Neural crest cell (in vitro differentiated cells): ENCODE measurements around the gene PRDM16. TPM values are rescaled to one million over a fixed set of nuclear protein-coding genes. Genes with fewer than 3 reads are reported as not detected.

Source experiments
- DNase-seq: peaks from one replicate; pipeline ENCODE4 v3.0.0; 2021; ENCODE audit warnings: low read depth, mixed read lengths, low spot score
- H3K27ac Mint-ChIP-seq: one replicate; pipeline ENCODE4 v1.8.0; 2021; ENCODE audit warnings: mild to moderate bottlenecking, mixed read lengths; ENCODE audit not compliant: unreplicated experiment
- H3K27me3 Mint-ChIP-seq: 2 replicates; pipeline ENCODE4 v1.8.0; 2021; ENCODE audit warnings: low read depth, mild to moderate bottlenecking, mixed read lengths
- H3K36me3 Mint-ChIP-seq: 2 replicates; pipeline ENCODE4 v1.8.0; 2021; ENCODE audit warnings: low read depth, mild to moderate bottlenecking, mixed read lengths
- H3K4me1 Mint-ChIP-seq: 2 replicates; pipeline ENCODE4 v1.8.0; 2021; ENCODE audit warnings: mixed read lengths
- H3K4me3 Mint-ChIP-seq: one replicate; pipeline ENCODE4 v1.8.0; 2021; ENCODE audit warnings: mild to moderate bottlenecking, mixed read lengths
- H3K9me3 Mint-ChIP-seq: 2 replicates; pipeline ENCODE4 v1.8.0; 2021; ENCODE audit warnings: mixed read lengths
- CTCF ChIP-seq: fragments of 200-600 bp; sonication (generic); conservative IDR thresholded peaks from 2 replicates; pipeline ENCODE4 v1.5.0; 2021; ENCODE audit warnings: antibody characterized with exemption, mild to moderate bottlenecking
- total RNA-seq: library from RNA; stranded (reverse); gene quantifications from 2 replicates; pipeline ENCODE4 v1.2.1, GENCODE V29; 2021

PRDM16 gene
- total RNA-seq, 1 donor from 2014 or later: 11.7 TPM

GRCh38 chr1:3170561-3171453 is 101.8 kb downstream of the PRDM16 start:
- no peak for DNase-seq
- peaks cover 6% of the 10 kb centered on the region for H3K27me3 Mint-ChIP-seq
- no peaks in the 10 kb centered on the region for H3K36me3 Mint-ChIP-seq
- H3K4me3 Mint-ChIP-seq: peak overlapping the region; percentile 75
- TF ChIP-seq CTCF: no peak
- no peaks in the 10 kb centered on the region for H3K9me3 Mint-ChIP-seq
- H3K27ac Mint-ChIP-seq: no peak overlapping the region
- peaks cover 50% of the 10 kb centered on the region for H3K4me1 Mint-ChIP-seq

DNA sequence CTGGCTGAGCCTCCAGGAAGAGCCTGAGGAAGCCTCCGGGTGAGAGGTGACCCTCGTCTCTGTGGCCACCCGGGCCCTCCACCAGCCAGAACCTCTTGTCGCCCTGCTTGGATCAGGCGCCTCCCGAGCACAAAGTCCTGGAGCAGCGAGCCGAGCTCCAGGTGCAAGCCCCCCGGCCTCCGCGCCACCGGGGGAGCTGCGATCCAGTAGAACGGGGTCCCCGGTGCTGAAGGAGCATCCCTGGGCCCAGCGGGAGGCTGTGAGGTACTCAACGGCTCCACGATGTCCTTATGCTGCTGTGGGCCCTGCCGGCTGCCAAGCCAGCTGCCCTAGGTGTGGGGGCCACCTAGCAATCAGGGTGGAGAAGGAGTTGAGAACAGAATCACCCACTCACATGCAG is 102.8 kb downstream of the PRDM16 start:
- peaks cover 49% of the 10 kb centered on the region for H3K4me1 Mint-ChIP-seq
- peaks cover 6% of the 10 kb centered on the region for H3K27me3 Mint-ChIP-seq
- H3K4me3 Mint-ChIP-seq: no peak overlapping the region
- no peak for TF ChIP-seq CTCF
- no peak for DNase-seq
- H3K9me3 Mint-ChIP-seq: no peaks in the 10 kb centered on the region
- no peaks in the 10 kb centered on the region for H3K36me3 Mint-ChIP-seq
- H3K27ac Mint-ChIP-seq: no peak overlapping the region

GRCh38 chr1:3172431-3173380 is 103.7 kb downstream of the PRDM16 start:
- no peak for TF ChIP-seq CTCF
- H3K36me3 Mint-ChIP-seq: no peaks in the 10 kb centered on the region
- H3K9me3 Mint-ChIP-seq: no peaks in the 10 kb centered on the region
- peaks cover 6% of the 10 kb centered on the region for H3K27me3 Mint-ChIP-seq
- H3K4me1 Mint-ChIP-seq: peaks cover 45% of the 10 kb centered on the region
- peak overlapping the region; percentile 37 for H3K27ac Mint-ChIP-seq
- peak overlapping the region; percentile 58 for H3K4me3 Mint-ChIP-seq
- no peak for DNase-seq

DNA sequence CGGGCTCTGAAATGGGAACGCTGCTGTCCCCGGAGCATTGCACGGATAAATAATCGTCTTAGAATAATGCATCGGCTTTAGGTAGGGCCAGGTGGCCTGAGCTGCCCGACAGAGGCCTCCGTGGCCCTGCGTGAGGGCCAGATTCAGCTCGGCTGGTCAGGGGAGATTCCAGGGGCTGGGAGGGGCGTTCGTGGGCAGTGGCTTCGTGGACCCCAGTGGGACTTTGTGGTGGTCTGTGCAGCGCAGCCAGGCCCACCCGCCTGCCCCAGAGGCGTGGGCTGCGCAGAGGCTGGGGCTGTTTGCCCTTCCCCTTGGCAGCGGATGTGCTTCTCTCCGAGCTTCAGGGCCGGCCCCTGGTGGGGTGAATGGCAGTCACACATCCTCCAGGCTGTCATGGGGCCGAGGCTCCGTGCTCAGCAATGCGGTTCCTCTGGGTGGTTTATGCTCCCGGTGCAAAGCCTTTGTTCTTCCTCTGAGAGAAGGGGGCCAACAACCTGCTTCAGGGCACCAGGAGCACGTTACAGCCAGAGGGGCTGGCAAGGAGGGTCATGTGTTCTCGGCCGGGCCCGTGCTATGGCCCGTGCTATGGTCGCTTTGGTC is 104.5 kb downstream of the PRDM16 start:
- peak overlapping the region; percentile 37 for H3K27ac Mint-ChIP-seq
- H3K4me3 Mint-ChIP-seq: peak overlapping the region; percentile 58
- H3K27me3 Mint-ChIP-seq: peaks cover 6% of the 10 kb centered on the region
- no peaks in the 10 kb centered on the region for H3K9me3 Mint-ChIP-seq
- peaks cover 41% of the 10 kb centered on the region for H3K4me1 Mint-ChIP-seq
- H3K36me3 Mint-ChIP-seq: no peaks in the 10 kb centered on the region
- TF ChIP-seq CTCF: no peak
- DNase-seq: no peak
